ENCODE data around the gene CLTCL1. TPM values are rescaled to one million over a fixed set of nuclear protein-coding genes. Genes with fewer than 3 reads are reported as not detected.
A peak's percentile ranks its signal among the peaks of the same experiment; 100 is the strongest.

Gene CLTCL1
- total RNA-seq, 1 donor from 2014 or later = 13.7 TPM

DNA sequence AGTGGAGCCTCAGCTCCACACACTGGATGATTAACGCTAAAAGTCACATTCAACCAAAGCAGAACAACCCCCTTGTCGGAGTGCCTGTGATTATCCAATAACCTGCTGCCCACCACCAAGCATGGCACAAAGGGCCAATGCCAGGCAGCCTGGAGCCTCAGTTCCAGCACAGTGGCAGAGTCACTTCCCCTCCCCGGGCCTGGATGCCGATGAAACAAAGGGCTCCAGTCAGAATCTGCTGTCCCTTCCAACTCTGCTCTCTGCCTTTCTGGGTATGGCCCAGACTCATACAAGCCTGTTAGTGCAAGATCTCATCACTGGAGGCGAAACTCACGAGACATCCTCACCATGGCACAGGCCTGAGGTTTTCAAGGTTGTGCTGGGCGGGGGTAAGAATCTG lies 52.1 kb downstream of the CLTCL1 start:
- TF ChIP-seq, protein P1, sequence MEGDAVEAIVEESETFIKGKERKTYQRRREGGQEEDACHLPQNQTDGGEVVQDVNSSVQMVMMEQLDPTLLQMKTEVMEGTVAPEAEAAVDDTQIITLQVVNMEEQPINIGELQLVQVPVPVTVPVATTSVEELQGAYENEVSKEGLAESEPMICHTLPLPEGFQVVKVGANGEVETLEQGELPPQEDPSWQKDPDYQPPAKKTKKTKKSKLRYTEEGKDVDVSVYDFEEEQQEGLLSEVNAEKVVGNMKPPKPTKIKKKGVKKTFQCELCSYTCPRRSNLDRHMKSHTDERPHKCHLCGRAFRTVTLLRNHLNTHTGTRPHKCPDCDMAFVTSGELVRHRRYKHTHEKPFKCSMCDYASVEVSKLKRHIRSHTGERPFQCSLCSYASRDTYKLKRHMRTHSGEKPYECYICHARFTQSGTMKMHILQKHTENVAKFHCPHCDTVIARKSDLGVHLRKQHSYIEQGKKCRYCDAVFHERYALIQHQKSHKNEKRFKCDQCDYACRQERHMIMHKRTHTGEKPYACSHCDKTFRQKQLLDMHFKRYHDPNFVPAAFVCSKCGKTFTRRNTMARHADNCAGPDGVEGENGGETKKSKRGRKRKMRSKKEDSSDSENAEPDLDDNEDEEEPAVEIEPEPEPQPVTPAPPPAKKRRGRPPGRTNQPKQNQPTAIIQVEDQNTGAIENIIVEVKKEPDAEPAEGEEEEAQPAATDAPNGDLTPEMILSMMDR (IDR thresholded peaks at IDR 0.05; ENCODE audit: insufficient read depth, low read length, severe bottlenecking) = no peak
- Histone ChIP-seq H3K27me3 (ENCODE audit: control insufficient read depth, insufficient read depth, low read length) (no peaks in the 10 kb centered on the region), H3K4me3 (ENCODE audit: low read depth, low read length) (no peak overlapping the region), H3K36me3 (ENCODE audit: control insufficient read depth, insufficient read depth, low read length) (peaks cover 6% of the 10 kb centered on the region)
- DNase-seq (ENCODE audit: low read depth) (no peak), FAIRE-seq (peak; percentile 18)

DNA sequence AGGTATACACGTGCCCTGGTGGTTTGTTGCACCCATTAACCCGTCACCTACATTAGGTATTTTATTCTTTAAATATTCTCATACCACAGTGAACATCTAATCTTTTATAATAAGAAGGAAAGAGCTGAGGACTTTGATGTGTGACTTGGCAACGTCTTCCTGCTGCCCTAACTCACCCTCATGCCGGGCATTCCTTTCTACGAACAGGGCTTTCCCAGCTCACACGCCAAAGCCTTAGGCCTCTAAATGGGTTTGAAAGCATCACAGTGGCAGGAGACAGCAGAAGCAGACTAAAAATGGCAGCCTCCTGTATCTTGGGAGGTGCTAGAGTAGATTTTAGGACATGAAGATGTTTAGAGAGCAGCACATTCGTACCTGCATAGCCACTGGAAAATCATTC lies 52.6 kb downstream of the CLTCL1 start:
- TF ChIP-seq, protein P1 (IDR thresholded peaks at IDR 0.05; ENCODE audit: insufficient read depth, low read length, severe bottlenecking) = no peak
- Histone ChIP-seq H3K27me3 (ENCODE audit: control insufficient read depth, insufficient read depth, low read length) (no peaks in the 10 kb centered on the region), H3K4me3 (ENCODE audit: low read depth, low read length) (no peak overlapping the region), H3K36me3 (ENCODE audit: control insufficient read depth, insufficient read depth, low read length) (peaks cover 6% of the 10 kb centered on the region)
- no peak for DNase-seq (ENCODE audit: low read depth)
- no peak for FAIRE-seq

DNA sequence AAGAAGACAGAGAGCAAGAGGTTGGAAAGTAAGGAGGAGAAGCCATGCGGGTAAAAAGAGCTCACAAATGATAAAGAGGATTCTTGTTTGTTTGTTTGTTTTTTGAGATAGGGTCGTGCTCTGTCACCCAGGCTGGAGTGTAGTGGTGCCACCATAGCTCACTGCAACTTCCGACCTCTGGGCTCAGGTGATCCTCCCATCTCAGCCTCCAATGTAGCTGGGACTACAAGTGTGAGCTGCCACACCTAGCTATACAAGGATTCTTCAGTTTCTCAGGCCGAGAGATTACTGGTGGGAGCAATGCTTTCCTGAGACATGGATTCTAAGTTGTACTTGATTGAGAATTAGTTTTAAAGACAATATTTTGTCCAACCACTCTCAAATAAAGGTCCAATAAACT lies 55.6 kb downstream of the CLTCL1 start:
- DNase-seq (ENCODE audit: low read depth) = no peak
- Histone ChIP-seq H3K27me3 (ENCODE audit: control insufficient read depth, insufficient read depth, low read length) (no peaks in the 10 kb centered on the region), H3K4me3 (ENCODE audit: low read depth, low read length) (no peak overlapping the region), H3K36me3 (ENCODE audit: control insufficient read depth, insufficient read depth, low read length) (peaks cover 2% of the 10 kb centered on the region)
- FAIRE-seq = no peak
- TF ChIP-seq, protein P1 (IDR thresholded peaks at IDR 0.05; ENCODE audit: insufficient read depth, low read length, severe bottlenecking) = no peak

DNA sequence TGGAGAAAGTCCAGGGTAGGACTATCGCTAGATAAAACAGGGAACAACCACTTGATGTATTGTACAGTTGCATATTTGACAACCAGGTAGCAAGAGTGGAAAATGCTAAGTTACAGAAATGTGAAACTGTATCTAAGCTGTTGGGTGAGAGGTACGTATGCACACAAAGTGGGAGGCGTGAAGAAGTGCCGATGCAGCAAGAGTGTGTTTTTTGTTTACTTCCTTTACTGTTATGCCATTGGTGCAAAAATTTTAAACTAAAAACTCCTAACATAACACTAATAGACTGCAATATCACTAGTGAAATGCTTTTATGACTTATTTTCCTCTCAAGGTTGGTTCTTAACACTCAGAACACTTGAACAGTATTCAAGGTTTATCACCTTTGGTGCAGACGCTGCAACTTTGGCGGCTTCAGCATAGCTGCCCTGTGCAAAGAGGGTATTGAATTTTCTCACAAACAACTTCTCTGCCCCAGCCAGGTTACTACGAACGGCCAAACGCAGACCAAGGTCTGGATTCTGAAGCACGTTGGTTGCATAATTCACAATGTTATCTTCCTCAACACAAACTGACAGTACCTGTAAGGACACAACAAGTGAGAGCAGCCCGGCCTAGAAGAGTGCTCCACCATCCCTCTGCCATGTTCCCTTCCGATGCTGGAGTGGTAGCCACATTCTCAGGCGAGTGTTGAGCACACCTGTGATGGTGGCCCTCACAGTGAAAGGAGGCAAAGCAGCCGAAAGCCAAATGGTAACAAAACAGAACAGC lies 57.2 kb downstream of the CLTCL1 start:
- no peak overlapping the region for H3K4me3 ChIP-seq (ENCODE audit: low read depth, low read length)
- no peaks in the 10 kb centered on the region for H3K27me3 ChIP-seq (ENCODE audit: control insufficient read depth, insufficient read depth, low read length)
- TF ChIP-seq, protein P1 (IDR thresholded peaks at IDR 0.05; ENCODE audit: insufficient read depth, low read length, severe bottlenecking) = no peak
- peak; percentile 50 for FAIRE-seq
- no peak for DNase-seq (ENCODE audit: low read depth)
- H3K36me3 ChIP-seq (ENCODE audit: control insufficient read depth, insufficient read depth, low read length) = no peaks in the 10 kb centered on the region

DNA sequence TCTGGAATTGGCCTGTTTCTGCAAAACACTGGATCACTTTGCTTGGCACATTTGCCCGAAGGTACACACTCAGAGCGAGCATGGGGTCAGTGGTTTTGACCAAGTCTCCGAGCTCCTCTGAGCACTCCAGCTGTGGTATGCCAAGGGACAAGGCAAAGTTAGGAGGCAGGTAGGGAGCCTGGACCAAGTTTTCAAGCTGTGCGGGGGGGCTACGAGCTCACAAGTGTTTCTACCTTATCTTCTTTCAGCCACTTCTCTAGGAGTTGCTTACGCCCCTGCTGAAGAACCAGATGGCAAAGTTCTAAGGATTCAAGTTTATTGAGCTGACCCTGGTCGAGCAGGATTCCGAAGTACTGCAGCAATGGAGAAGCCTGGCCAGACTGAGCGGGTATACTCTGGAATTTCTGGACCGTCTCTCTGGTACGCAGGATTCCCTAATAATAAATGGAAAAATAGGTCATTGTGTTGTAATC lies 58.3 kb downstream of the CLTCL1 start:
- TF ChIP-seq, protein P1 (IDR thresholded peaks at IDR 0.05; ENCODE audit: insufficient read depth, low read length, severe bottlenecking) = no peak
- FAIRE-seq = no peak
- DNase-seq (ENCODE audit: low read depth) = no peak
- no peak overlapping the region for H3K4me3 ChIP-seq (ENCODE audit: low read depth, low read length)
- peaks cover under 1% of the 10 kb centered on the region for H3K36me3 ChIP-seq (ENCODE audit: control insufficient read depth, insufficient read depth, low read length)
- no peaks in the 10 kb centered on the region for H3K27me3 ChIP-seq (ENCODE audit: control insufficient read depth, insufficient read depth, low read length)
